ENCODE results near the gene PHF14. TPM values are rescaled to one million over a fixed set of nuclear protein-coding genes. Genes with fewer than 3 reads are reported as not detected.

The PHF14 gene
- total and polyA plus RNA-seq, 2 donors (not counting 3 experiments of a cell fraction or from before 2014, with no cell fraction given), result 8.8 to 43.4 TPM

DNA sequence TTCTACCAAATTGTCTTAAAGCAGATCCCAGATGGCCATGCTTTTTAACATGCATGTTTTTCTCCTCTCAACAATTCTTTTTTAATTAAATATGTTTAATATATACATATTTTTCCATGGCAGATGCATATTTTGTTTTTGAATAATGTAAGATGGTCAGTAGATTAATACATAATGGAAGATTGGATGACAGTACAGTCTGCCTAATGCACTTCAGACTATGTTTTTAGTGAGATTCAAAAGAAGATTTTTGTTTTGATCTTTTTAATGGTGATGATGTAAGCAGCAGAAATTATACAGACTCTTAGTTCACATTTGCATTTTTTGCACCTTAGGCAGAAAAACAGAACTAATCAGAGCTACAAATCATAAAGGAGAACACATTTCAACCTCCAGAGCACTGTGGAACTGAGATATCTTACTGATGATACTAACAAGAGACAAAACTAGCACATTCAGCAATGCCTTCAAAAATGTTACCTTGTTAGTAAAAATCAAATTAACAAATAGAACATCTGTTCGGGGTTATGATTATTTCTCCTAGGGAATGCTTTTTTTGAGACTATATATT lies 203.4 kb downstream of the PHF14 start:
- TF ChIP-seq EZH2 (IDR thresholded peaks at IDR 0.05; ENCODE audit: borderline replicate concordance, low read depth, low read length, severe bottlenecking) (no peak), FOS (IDR thresholded peaks at IDR 0.05; ENCODE audit: borderline replicate concordance, insufficient read depth, low read length) (no peak), JUN (IDR thresholded peaks at IDR 0.05; ENCODE audit: borderline replicate concordance, insufficient read depth, insufficient read length, low read depth) (no peak), POLR2AphosphoS5 (IDR thresholded peaks at IDR 0.05; ENCODE audit: insufficient read depth, low read depth, low read length) (no peak), GATA2 (IDR thresholded peaks at IDR 0.05; ENCODE audit: insufficient read depth, insufficient read length, low read depth, low read length) (no peak), MYC (IDR thresholded peaks at IDR 0.05; ENCODE audit: low read depth, low read length) (no peak), POLR2A (IDR thresholded peaks at IDR 0.05; ENCODE audit: low read depth, low read length) (no peak)
- TF ChIP-seq, protein P1, sequence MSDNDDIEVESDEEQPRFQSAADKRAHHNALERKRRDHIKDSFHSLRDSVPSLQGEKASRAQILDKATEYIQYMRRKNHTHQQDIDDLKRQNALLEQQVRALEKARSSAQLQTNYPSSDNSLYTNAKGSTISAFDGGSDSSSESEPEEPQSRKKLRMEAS (IDR thresholded peaks at IDR 0.05; ENCODE audit: insufficient read depth, insufficient read length), result no peak
- TF ChIP-seq, protein P2, sequence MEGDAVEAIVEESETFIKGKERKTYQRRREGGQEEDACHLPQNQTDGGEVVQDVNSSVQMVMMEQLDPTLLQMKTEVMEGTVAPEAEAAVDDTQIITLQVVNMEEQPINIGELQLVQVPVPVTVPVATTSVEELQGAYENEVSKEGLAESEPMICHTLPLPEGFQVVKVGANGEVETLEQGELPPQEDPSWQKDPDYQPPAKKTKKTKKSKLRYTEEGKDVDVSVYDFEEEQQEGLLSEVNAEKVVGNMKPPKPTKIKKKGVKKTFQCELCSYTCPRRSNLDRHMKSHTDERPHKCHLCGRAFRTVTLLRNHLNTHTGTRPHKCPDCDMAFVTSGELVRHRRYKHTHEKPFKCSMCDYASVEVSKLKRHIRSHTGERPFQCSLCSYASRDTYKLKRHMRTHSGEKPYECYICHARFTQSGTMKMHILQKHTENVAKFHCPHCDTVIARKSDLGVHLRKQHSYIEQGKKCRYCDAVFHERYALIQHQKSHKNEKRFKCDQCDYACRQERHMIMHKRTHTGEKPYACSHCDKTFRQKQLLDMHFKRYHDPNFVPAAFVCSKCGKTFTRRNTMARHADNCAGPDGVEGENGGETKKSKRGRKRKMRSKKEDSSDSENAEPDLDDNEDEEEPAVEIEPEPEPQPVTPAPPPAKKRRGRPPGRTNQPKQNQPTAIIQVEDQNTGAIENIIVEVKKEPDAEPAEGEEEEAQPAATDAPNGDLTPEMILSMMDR (IDR thresholded peaks at IDR 0.05; ENCODE audit: extremely low read depth in 1 of 2, insufficient read depth in 1 of 2, low read depth in 1 of 2, low read length in 2 of 2), result no peak
- FAIRE-seq, result no peak
- ChIA-PET CTCF (interaction anchor here (1.4 kb wide), 1 partner anchor 35 kb away, joined by 6 read pairs; no protein-coding TSS in a partner anchor), POLR2A (no interaction called here)
- Histone ChIP-seq H3K4me3 (replicated peaks in 1 of 3; ENCODE audit: insufficient read depth in 1 of 3, low read depth in 1 of 3, low read length in 3 of 3) (no peak overlapping the region), H4K20me1 (replicated peaks; ENCODE audit: control insufficient read depth, extremely low read depth, insufficient read depth, low read length) (no peaks in the 10 kb centered on the region), H3K36me3 (ENCODE audit: control insufficient read depth in 2 of 2, extremely low read depth in 1 of 2, insufficient read depth in 2 of 2, low read length in 2 of 2) (no peaks in the 10 kb centered on the region), H2AFZ (ENCODE audit: low read depth, low read length) (no peak overlapping the region), H3K79me2 (ENCODE audit: control insufficient read depth, insufficient read depth, low read length) (no peaks in the 10 kb centered on the region), H3K4me1 (ENCODE audit: control insufficient read depth, extremely low read depth, insufficient read depth, low read length) (peaks cover under 1% of the 10 kb centered on the region), H3K9me3 (replicated peaks; ENCODE audit: control insufficient read depth, insufficient read depth, low read length) (no peaks in the 10 kb centered on the region), H3K27ac (ENCODE audit: insufficient read depth, low read depth, low read length) (no peak overlapping the region), H3K4me2 (ENCODE audit: insufficient read depth, low read length) (no peak overlapping the region), H3K9ac (replicated peaks; ENCODE audit: extremely low read depth, insufficient read depth, low read length) (no peak overlapping the region), H3K9me1 (replicated peaks; ENCODE audit: control insufficient read depth, extremely low read depth, insufficient read depth, low read length) (no peaks in the 10 kb centered on the region), H3K27me3 (ENCODE audit: control insufficient read depth in 2 of 2, insufficient read depth in 2 of 2, low read length in 2 of 2) (no peaks in the 10 kb centered on the region)
- dilution Hi-C loops (cut with MboI; ENCODE audit: extremely low pct_ligation_motif_present, low sequenced_read_pairs), result no loop called here
- intact Hi-C loops (cut with micrococcal nuclease), result no loop called here
- BruUV-seq (replicated peaks), result no TSS peak
- DNase-seq (ENCODE audit: low read depth, low spot score), result no peak
